Thoracic aorta (tissue), 2 donors: Measurements from ENCODE around the gene LRRC73. TPM values are rescaled to one million over a fixed set of nuclear protein-coding genes. Genes with fewer than 3 reads are reported as not detected.

Experiments
- ATAC-seq: fragments of 150-250 bp; one replicate; pipeline ENCODE4 v1.8.0; 2017; ENCODE audit warnings: low read depth; ENCODE audit not compliant: insufficient number of reproducible peaks, low FRiP score
- DNase-seq: peaks from one replicate; pipeline ENCODE4 v3.0.0-alpha.2; 2020; ENCODE audit warnings: low spot score
- H3K27ac ChIP-seq, 2 donors: fragments of 200-600 bp; sonication (generic); 1 replicate in 1 of 2; 2 replicates in 1 of 2; pipeline ENCODE4 v1.5.1; 2016; ENCODE audit warnings: mild to moderate bottlenecking in 2 of 2, moderate library complexity in 2 of 2
- H3K27me3 ChIP-seq: fragments of 200-600 bp; sonication (generic); replicated peaks from 2 replicates; pipeline ENCODE4 v1.6.0; 2016; ENCODE audit warnings: mild to moderate bottlenecking; ENCODE audit not compliant: insufficient read depth
- H3K36me3 ChIP-seq: fragments of 200-600 bp; sonication (generic); one replicate; pipeline ENCODE4 v1.5.1; 2016
- H3K4me1 ChIP-seq, 2 donors: fragments of 200-600 bp; sonication (generic); 1 replicate in 1 of 2; 2 replicates in 1 of 2; pipeline versions ENCODE4 v1.5.1 to v1.6.0; 2016; ENCODE audit warnings: low read depth in 2 of 2, mild to moderate bottlenecking in 1 of 2; ENCODE audit not compliant: control insufficient read depth in 1 of 2
- H3K4me3 ChIP-seq: fragments of 200-600 bp; sonication (generic); 2 replicates; pipeline ENCODE4 v1.5.1; 2016; ENCODE audit warnings: mild to moderate bottlenecking
- H3K9me3 ChIP-seq: fragments of 200-600 bp; sonication (generic); 2 replicates; pipeline ENCODE4 v1.5.1; 2016
- CTCF ChIP-seq: fragments of 200-600 bp; sonication (generic); IDR thresholded peaks from one replicate; pipeline ENCODE4 v1.5.1; 2019; ENCODE audit warnings: antibody characterized with exemption
- total RNA-seq, 2 donors: library from RNA; depleted of rRNA; stranded (reverse); fragments of >200 nt; gene quantifications; one replicate each; pipeline versions ENCODE4 v1.1.0 to v1.2.3, GENCODE V29; 2016

LRRC73 gene
- total RNA-seq, 2 donors from 2014 or later: 0.54 to 0.63 TPM

GRCh38 chr6:43492673-43493072, 17.5 kb downstream of the LRRC73 start:
- Histone ChIP-seq H3K4me1 (peaks cover 25 to 30% of the 10 kb centered on the region in 2 donors), H3K27ac (peak overlapping the region in 1 of 2 donors; percentile 27), H3K9me3 (no peaks in the 10 kb centered on the region), H3K36me3 (no peaks in the 10 kb centered on the region), H3K27me3 (no peaks in the 10 kb centered on the region), H3K4me3 (peak overlapping the region; percentile 43)
- DNase-seq (no peak), ATAC-seq (no peak)
- TF ChIP-seq CTCF: no peak

GRCh38 chr6:43491750-43492661, 18.1 kb downstream of the LRRC73 start:
- peak overlapping the region in 1 of 2 donors; percentile 27 for H3K27ac ChIP-seq
- no peaks in the 10 kb centered on the region for H3K9me3 ChIP-seq
- H3K4me1 ChIP-seq: peaks cover 19 to 27% of the 10 kb centered on the region in 2 donors
- DNase-seq (peak; percentile 67), ATAC-seq (no peak)
- no peaks in the 10 kb centered on the region for H3K36me3 ChIP-seq
- H3K4me3 ChIP-seq: peak overlapping the region; percentile 43
- TF ChIP-seq CTCF: no peak
- H3K27me3 ChIP-seq: no peaks in the 10 kb centered on the region

- no peak for TF ChIP-seq CTCF
- no peak for ATAC-seq
Measured at GRCh38 chr6:43490523-43490939, 19.6 kb downstream of the LRRC73 start.

DNA sequence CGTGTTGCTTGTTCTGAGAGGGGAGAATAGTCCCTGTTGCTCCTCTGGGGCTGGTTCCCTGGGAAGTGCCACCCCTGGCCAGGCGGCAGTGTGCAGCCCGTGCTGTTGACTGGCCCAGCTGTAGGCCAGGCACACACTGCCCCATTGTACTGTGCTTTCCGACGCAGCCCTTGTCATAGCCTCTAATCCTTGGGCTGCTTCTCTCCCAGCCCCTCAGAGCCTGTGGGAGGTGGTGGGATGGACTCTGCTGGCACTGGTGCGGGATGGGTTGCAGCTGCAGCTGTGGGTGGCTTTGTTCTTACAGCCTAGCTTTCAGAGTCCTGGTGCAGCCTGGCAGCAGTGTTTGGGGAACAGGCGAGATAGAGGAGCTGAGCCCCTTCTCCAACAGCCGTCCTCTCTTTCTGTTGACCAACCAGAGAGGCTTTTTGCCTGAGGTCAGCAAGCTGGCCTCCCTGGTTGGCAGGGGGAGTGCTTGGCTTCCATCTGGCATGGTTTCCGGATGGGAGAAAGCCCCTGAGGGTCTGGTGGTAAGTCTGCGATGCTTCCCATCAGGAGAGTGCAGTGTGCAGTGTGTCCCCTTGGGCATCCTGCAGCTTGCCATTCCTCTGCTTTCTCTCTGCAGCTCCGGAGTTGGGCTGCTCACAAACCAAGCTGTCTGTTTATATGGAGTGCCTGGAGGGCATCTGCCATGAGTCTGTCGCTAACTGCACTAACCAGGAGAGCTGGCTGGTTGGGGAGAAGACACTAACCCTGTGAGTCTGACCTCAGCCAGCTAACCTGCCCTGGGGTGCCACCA, 20.7 kb downstream of the LRRC73 start:
- Histone ChIP-seq H3K4me3 (no peak overlapping the region), H3K27me3 (no peaks in the 10 kb centered on the region), H3K9me3 (no peaks in the 10 kb centered on the region), H3K36me3 (peaks cover 3% of the 10 kb centered on the region), H3K4me1 (peaks cover 0 to 14% of the 10 kb centered on the region in 2 donors), H3K27ac (no peak overlapping the region)
- no peak for TF ChIP-seq CTCF
- ATAC-seq (no peak), DNase-seq (no peak)

More at GRCh38 chr6:43490523-43490939, 19.6 kb downstream of the LRRC73 start:
- H3K36me3 ChIP-seq: peaks cover 2% of the 10 kb centered on the region
- H3K27me3 ChIP-seq: no peaks in the 10 kb centered on the region
- no peak for DNase-seq
- no peak overlapping the region for H3K4me3 ChIP-seq
- H3K27ac ChIP-seq: no peak overlapping the region
- H3K9me3 ChIP-seq: no peaks in the 10 kb centered on the region
- peaks cover 4 to 17% of the 10 kb centered on the region in 2 donors for H3K4me1 ChIP-seq
